ENCODE results near the gene VEGFA.

Gene VEGFA

GRCh38 chr6:43833223-43833995, 63.4 kb downstream of the VEGFA start:
- no peak for TF ChIP-seq CTCF (IDR thresholded peaks at IDR 0.05)
- Histone ChIP-seq H3K27ac (no peak overlapping the region), H3K27me3 (no peaks in the 10 kb centered on the region), H3K36me3 (no peaks in the 10 kb centered on the region), H3K4me1 (ENCODE audit: control insufficient read depth in 1 of 2, insufficient read depth in 1 of 2, low read depth in 1 of 2, low read length in 1 of 2) (peaks cover 6 to 9% of the 10 kb centered on the region in 2 experiments), H3K4me3 (ENCODE audit: low read depth in 1 of 2, low read length in 1 of 2) (no peak overlapping the region), H3K9me3 (no peaks in the 10 kb centered on the region)

GRCh38 chr6:43833996-43834390, 64.0 kb downstream of the VEGFA start:
- H3K4me1 ChIP-seq (ENCODE audit: control insufficient read depth in 1 of 2, insufficient read depth in 1 of 2, low read depth in 1 of 2, low read length in 1 of 2): peaks cover 12 to 15% of the 10 kb centered on the region in 2 experiments
- no peak overlapping the region for H3K27ac ChIP-seq
- H3K36me3 ChIP-seq: no peaks in the 10 kb centered on the region
- no peaks in the 10 kb centered on the region for H3K27me3 ChIP-seq
- H3K4me3 ChIP-seq (ENCODE audit: low read depth in 1 of 2, low read length in 1 of 2): no peak overlapping the region
- no peak for TF ChIP-seq CTCF (IDR thresholded peaks at IDR 0.05)
- no peaks in the 10 kb centered on the region for H3K9me3 ChIP-seq

- H3K27me3 ChIP-seq: no peaks in the 10 kb centered on the region
- H3K36me3 ChIP-seq: no peaks in the 10 kb centered on the region
- no peaks in the 10 kb centered on the region for H3K9me3 ChIP-seq
- no peak overlapping the region for H3K27ac ChIP-seq
- TF ChIP-seq CTCF (IDR thresholded peaks at IDR 0.05): no peak
- peaks cover 18 to 21% of the 10 kb centered on the region in 2 experiments for H3K4me1 ChIP-seq (ENCODE audit: control insufficient read depth in 1 of 2, insufficient read depth in 1 of 2, low read depth in 1 of 2, low read length in 1 of 2)
- no peak overlapping the region for H3K4me3 ChIP-seq (ENCODE audit: low read depth in 1 of 2, low read length in 1 of 2)
Measured at GRCh38 chr6:43834528-43835155, 64.6 kb downstream of the VEGFA start.

GRCh38 chr6:43835872-43836419, 65.9 kb downstream of the VEGFA start:
- H3K27ac ChIP-seq: no peak overlapping the region
- H3K36me3 ChIP-seq: no peaks in the 10 kb centered on the region
- H3K4me3 ChIP-seq (ENCODE audit: low read depth in 1 of 2, low read length in 1 of 2): no peak overlapping the region
- no peaks in the 10 kb centered on the region for H3K9me3 ChIP-seq
- H3K4me1 ChIP-seq (ENCODE audit: control insufficient read depth in 1 of 2, insufficient read depth in 1 of 2, low read depth in 1 of 2, low read length in 1 of 2): peaks cover 18 to 23% of the 10 kb centered on the region in 2 experiments
- no peak for TF ChIP-seq CTCF (IDR thresholded peaks at IDR 0.05)
- H3K27me3 ChIP-seq: no peaks in the 10 kb centered on the region
